ENCODE results near the gene GRK3. TPM values are rescaled to one million over a fixed set of nuclear protein-coding genes. Genes with fewer than 3 reads are reported as not detected.
A peak's percentile ranks its signal among the peaks of the same experiment; 100 is the strongest.

GRK3 gene
- total and polyA plus RNA-seq, 5 experiments from 2014 or later: 0.19 to 8.8 (median 0.77) TPM

GRCh38 chr22:25746012-25746373 is 181.5 kb downstream of the GRK3 start:
- ATAC-seq (no peak), DNase-seq (no peak)
- Mint-ChIP-seq H3K4me1 (no peaks in the 10 kb centered on the region), H3K9me3 (no peaks in the 10 kb centered on the region), H3K36me3 (no peaks in the 10 kb centered on the region), H3K27ac (no peak overlapping the region), H3K27me3 (peaks cover 0 to 4% (median 0%) of the 10 kb centered on the region in 5 donors), H3K4me3 (no peak overlapping the region)
- POLR2A ChIA-PET: no interaction called here

GRCh38 chr22:25747245-25747944 is 182.9 kb downstream of the GRK3 start:
- DNase-seq (no peak), ATAC-seq (no peak)
- H3K4me1 Mint-ChIP-seq: no peaks in the 10 kb centered on the region
- H3K27me3 Mint-ChIP-seq: peaks cover 0 to 4% (median 0%) of the 10 kb centered on the region in 5 donors
- no peaks in the 10 kb centered on the region for H3K36me3 Mint-ChIP-seq
- H3K27ac Mint-ChIP-seq: peak overlapping the region in 2 of 10 donors; percentile 34 to 60
- H3K9me3 Mint-ChIP-seq: no peaks in the 10 kb centered on the region
- POLR2A ChIA-PET: no interaction called here
- no peak overlapping the region for H3K4me3 Mint-ChIP-seq

GRCh38 chr22:25748140-25748539 is 183.7 kb downstream of the GRK3 start:
- Mint-ChIP-seq H3K36me3 (no peaks in the 10 kb centered on the region), H3K27me3 (peaks cover 0 to 4% (median 0%) of the 10 kb centered on the region in 5 donors), H3K27ac (no peak overlapping the region), H3K9me3 (no peaks in the 10 kb centered on the region), H3K4me3 (no peak overlapping the region), H3K4me1 (no peaks in the 10 kb centered on the region)
- ATAC-seq (no peak), DNase-seq (no peak)
- POLR2A ChIA-PET: no interaction called here

- Mint-ChIP-seq H3K27me3 (peaks cover 0 to 2% (median 0%) of the 10 kb centered on the region in 5 donors), H3K27ac (no peak overlapping the region), H3K4me1 (no peaks in the 10 kb centered on the region)
These were observed 184.2 kb downstream of the GRK3 start for GRCh38 chr22:25748704-25749103.

GRCh38 chr22:25749420-25750169 is 185.1 kb downstream of the GRK3 start:
- DNase-seq (no peak), ATAC-seq (no peak)
- Mint-ChIP-seq H3K36me3 (no peaks in the 10 kb centered on the region), H3K9me3 (no peaks in the 10 kb centered on the region), H3K27ac (peak overlapping the region in 2 of 10 donors; percentile 36 to 53), H3K27me3 (peaks cover 0 to 2% (median 0%) of the 10 kb centered on the region in 5 donors), H3K4me3 (no peak overlapping the region), H3K4me1 (no peaks in the 10 kb centered on the region)
- POLR2A ChIA-PET: no interaction called here

More at GRCh38 chr22:25748704-25749103, 184.2 kb downstream of the GRK3 start:
- Mint-ChIP-seq H3K4me3 (no peak overlapping the region), H3K9me3 (no peaks in the 10 kb centered on the region), H3K36me3 (no peaks in the 10 kb centered on the region)
- DNase-seq: no peak
- POLR2A ChIA-PET: no interaction called here
- ATAC-seq: no peak

GRCh38 chr22:25750569-25751173 is 186.2 kb downstream of the GRK3 start:
- ATAC-seq (no peak), DNase-seq (no peak)
- Mint-ChIP-seq H3K27ac (no peak overlapping the region), H3K9me3 (no peaks in the 10 kb centered on the region), H3K36me3 (no peaks in the 10 kb centered on the region), H3K4me3 (no peak overlapping the region), H3K27me3 (no peaks in the 10 kb centered on the region), H3K4me1 (peaks cover 0 to 1% (median 0%) of the 10 kb centered on the region in 4 donors)
- POLR2A ChIA-PET: no interaction called here

- POLR2A ChIA-PET: no interaction called here
- no peak for DNase-seq
- Mint-ChIP-seq H3K9me3 (no peaks in the 10 kb centered on the region), H3K36me3 (no peaks in the 10 kb centered on the region), H3K4me1 (peaks cover 0 to 1% (median 0%) of the 10 kb centered on the region in 4 donors), H3K4me3 (no peak overlapping the region), H3K27ac (no peak overlapping the region), H3K27me3 (no peaks in the 10 kb centered on the region)
- ATAC-seq: no peak
These were observed 186.7 kb downstream of the GRK3 start for GRCh38 chr22:25751174-25751581.

- Mint-ChIP-seq H3K27ac (no peak overlapping the region), H3K4me3 (no peak overlapping the region), H3K27me3 (no peaks in the 10 kb centered on the region), H3K36me3 (no peaks in the 10 kb centered on the region), H3K4me1 (peaks cover 0 to 1% (median 0%) of the 10 kb centered on the region in 4 donors), H3K9me3 (no peaks in the 10 kb centered on the region)
- DNase-seq (peak in 1 of 10 donors; percentile 45), ATAC-seq (no peak)
- POLR2A ChIA-PET: no interaction called here
These were observed 188.2 kb downstream of the GRK3 start for GRCh38 chr22:25752615-25753214.

- Mint-ChIP-seq H3K4me3 (peak overlapping the region in 1 of 10 donors; percentile 40), H3K27me3 (no peaks in the 10 kb centered on the region), H3K9me3 (no peaks in the 10 kb centered on the region), H3K4me1 (peaks cover 0 to 1% (median 0%) of the 10 kb centered on the region in 4 donors), H3K27ac (no peak overlapping the region), H3K36me3 (no peaks in the 10 kb centered on the region)
- ATAC-seq (no peak), DNase-seq (peak in 1 of 10 donors; percentile 37)
- POLR2A ChIA-PET: no interaction called here
These were observed 188.8 kb downstream of the GRK3 start for GRCh38 chr22:25753252-25753651.

- DNase-seq (no peak), ATAC-seq (no peak)
- peaks cover 0 to 1% (median 0%) of the 10 kb centered on the region in 4 donors for H3K4me1 Mint-ChIP-seq
- POLR2A ChIA-PET: no interaction called here
- H3K27ac Mint-ChIP-seq: no peak overlapping the region
- no peaks in the 10 kb centered on the region for H3K27me3 Mint-ChIP-seq
- no peaks in the 10 kb centered on the region for H3K9me3 Mint-ChIP-seq
- no peaks in the 10 kb centered on the region for H3K36me3 Mint-ChIP-seq
- no peak overlapping the region for H3K4me3 Mint-ChIP-seq
These were observed 190.2 kb downstream of the GRK3 start for GRCh38 chr22:25754527-25755202.

- Mint-ChIP-seq H3K4me1 (peaks cover 0 to 4% (median 0%) of the 10 kb centered on the region in 4 donors), H3K9me3 (no peaks in the 10 kb centered on the region), H3K36me3 (no peaks in the 10 kb centered on the region), H3K27me3 (peaks cover 0 to 4% (median 0%) of the 10 kb centered on the region in 5 donors), H3K27ac (no peak overlapping the region), H3K4me3 (no peak overlapping the region)
- POLR2A ChIA-PET: no interaction called here
- ATAC-seq (no peak), DNase-seq (no peak)
These were observed 193.2 kb downstream of the GRK3 start for GRCh38 chr22:25757686-25758085.

GRCh38 chr22:25758316-25758715 is 193.8 kb downstream of the GRK3 start:
- Mint-ChIP-seq H3K9me3 (no peaks in the 10 kb centered on the region), H3K27ac (no peak overlapping the region), H3K36me3 (no peaks in the 10 kb centered on the region), H3K4me1 (peaks cover 0 to 4% (median 0%) of the 10 kb centered on the region in 4 donors), H3K27me3 (peaks cover 0 to 4% (median 0%) of the 10 kb centered on the region in 5 donors), H3K4me3 (no peak overlapping the region)
- POLR2A ChIA-PET: no interaction called here
- ATAC-seq (no peak), DNase-seq (no peak)

Data from naive thymus-derived CD8-positive, alpha-beta T cell (primary cell).